Activated CD8-positive, alpha-beta memory T cell treated with anti-CD3 and anti-CD28 coated beads, Interleukin-2, amount 50 U/mL, for 24 hours (primary cell): Measurements from ENCODE around the gene CCN5.
"Not testable (repeated sequence)": the region's sequence is repeated elsewhere in the genome, so short reads cannot be mapped to it uniquely, and the experiment has no call there.

Experiments
- DNase-seq: peaks from one replicate; pipeline ENCODE4 v3.0.0-alpha.2; 2020; ENCODE audit errors: extremely low read depth

Gene CCN5, protein sequence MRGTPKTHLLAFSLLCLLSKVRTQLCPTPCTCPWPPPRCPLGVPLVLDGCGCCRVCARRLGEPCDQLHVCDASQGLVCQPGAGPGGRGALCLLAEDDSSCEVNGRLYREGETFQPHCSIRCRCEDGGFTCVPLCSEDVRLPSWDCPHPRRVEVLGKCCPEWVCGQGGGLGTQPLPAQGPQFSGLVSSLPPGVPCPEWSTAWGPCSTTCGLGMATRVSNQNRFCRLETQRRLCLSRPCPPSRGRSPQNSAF

DNA sequence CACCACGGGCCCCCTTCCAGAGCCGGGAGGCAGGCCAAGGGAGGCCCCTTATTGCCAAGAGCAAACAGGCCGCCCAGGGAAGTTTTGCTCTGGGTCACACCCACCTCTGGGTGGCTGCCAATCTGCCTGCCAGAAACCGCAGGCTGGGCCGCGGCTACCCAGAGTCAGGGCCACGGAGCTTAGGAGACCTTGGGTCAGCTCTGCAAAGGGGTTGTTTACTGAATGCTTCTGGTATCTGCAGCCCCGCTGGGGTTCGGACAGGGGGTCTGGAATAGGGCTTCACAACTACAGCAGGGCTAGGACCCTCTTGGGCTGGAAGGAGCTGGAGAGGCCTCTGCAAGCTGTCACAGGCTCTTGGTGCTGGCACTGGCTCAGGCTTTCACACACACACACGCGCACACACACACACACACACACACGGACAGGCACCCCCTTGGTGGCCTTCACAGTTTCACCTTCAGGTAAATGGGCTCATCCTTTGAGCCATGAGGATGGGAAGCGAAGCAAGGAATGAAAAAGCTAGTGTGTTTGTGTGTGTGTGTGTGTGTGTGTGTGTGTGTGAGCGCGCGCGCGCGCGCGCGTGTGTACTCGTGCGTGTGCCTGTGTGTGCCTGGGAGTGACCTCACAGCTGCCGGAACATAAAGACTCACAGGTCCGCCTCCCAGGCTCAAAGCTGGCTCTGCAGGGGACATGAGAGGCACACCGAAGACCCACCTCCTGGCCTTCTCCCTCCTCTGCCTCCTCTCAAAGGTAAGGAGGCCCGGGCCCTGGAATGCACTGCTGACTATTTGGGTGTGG lies at the start of gene CCN5:
Gene CCN5 (plus strand): TSS at position 669 of the 798 bp plus-strand sequence. CDS start 22 bp downstream, at position 691.
- DNase-seq: no peak

DNA sequence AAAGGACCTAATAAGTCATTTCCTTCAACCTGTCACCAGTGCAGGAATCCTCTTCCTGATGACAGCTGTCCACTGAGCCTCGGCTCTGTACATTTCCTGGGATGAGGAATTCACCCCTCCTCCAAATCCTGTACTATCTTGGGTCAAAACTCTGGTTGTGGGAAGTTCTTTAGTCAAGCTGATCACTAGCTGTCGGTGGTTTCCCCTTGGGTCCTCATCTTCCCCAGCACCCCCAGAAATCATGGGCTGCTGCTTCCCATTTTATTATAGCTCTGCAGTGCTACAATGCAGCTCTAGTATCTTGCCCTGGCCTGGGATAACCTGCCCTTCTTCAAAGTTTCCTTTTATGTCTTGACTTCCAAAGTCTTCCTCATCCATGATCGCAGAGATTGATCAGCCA lies 49.1 kb upstream of the CCN5 start:
- DNase-seq: no peak

DNA sequence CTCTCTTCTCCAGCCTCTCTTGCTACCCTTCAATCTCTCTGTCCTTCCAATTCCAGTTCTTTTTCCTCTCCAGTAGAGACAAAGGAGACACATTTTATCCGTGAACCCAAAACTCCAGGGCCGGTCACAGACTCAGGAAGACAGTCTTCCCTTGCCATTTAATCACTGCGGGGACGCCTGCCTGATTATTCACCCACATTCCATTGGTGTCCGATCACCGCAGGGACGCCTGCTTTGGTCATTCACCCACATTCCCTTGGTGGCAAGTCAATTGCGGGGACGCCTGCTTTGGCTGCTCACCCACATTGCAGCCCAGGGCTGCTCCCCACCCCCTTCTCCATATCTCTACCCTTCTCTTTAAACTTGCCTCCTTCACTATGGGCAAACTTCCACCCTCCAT lies 44.3 kb upstream of the CCN5 start:
- DNase-seq: not testable (repeated sequence)

DNA sequence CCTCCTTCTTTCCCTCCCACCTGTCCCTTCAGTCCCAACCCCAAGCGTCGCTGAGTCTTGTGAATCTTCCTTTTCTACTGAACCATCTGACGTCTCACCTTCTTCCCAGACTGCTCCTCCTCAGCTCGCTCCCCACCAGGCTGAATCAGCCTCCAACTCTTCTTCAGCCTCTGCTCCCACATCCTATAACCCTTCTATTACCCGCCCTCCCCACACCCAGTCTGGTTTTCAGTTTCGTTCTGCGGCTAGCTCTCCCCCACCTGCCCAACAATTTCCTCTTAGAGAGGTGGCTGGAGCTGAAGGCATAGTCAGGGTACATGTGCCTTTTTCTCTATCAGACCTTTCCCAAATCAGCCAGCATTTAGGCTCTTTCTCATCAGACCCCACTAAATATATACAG lies 43.6 kb upstream of the CCN5 start:
- DNase-seq: not testable (repeated sequence)

DNA sequence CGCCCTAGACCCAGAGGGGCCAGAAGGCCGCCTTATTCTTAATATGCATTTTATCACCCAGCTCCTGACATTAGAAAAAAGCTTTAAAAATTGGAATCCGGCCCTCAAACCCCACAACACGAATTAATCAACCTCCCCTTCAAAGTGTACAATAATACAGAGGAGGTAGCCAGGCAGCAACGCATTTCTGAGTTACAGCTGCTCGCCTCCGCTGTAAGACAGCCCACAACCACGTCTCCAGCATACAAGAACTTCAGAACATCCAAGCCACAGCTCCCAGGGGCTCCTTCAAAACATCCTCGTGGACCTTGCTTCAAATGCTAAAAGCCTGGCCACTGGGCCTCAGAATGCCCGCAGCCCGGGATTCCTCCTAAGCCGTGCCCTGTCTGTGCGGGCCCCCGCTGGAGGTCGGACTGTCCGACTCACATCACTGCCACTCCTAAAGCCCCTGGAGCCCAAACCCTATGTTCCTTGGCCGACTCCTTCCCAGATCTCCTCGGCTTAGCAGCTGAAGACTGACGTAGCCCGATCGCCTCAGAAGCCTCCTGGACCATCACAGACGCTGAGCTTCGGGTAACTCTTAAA lies 42.8 kb upstream of the CCN5 start:
- DNase-seq: not testable (repeated sequence)

DNA sequence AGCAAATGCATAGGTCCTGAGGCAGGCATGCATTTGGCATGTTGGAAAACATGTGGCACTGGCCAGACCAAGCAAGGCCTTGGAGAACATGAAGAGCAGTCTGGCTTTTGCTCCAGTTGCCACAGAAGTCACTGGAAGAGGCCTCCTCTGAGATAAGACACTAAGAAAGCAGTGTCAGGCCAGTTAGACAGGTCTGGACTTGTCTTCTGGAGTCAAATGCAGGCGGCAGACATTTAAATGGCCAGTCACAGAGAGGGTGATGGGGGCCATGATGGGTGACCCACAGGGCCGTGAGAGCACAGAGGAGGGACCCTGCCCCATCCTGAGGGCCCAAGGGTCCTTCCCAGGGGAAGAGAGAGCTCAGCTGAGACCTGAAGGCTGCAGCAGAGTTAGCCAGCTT lies 36.9 kb upstream of the CCN5 start:
- no peak for DNase-seq

DNA sequence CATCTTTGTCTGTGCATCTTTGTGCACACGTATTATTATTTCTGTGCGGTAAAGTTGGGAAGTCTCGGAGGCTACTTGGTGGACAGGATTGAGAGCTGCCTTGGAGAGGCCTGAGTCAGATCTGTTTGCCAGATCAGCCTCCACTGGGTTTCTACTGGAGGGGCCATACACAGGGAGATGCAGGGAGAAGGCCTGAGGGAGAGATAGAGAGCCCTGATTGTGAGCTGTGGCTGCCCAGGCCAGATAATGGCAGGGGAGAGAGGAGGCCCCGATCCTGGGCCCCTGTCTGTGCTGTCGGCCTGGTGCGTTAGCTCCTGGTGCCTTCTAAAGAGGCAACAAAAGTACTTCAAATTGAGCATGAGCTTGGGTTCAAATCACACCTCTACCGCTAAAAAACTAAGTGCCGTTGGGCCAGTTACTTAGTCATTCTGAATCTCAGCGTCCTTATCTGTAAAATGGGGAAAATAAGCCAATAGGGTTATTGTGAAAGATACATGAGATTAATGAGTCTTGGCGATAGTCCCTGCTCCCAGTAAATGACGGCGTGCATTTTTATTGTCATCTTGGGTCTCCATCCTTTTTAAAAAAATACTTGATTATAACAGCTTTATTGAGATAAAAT lies 36.1 kb upstream of the CCN5 start:
- no peak for DNase-seq

DNA sequence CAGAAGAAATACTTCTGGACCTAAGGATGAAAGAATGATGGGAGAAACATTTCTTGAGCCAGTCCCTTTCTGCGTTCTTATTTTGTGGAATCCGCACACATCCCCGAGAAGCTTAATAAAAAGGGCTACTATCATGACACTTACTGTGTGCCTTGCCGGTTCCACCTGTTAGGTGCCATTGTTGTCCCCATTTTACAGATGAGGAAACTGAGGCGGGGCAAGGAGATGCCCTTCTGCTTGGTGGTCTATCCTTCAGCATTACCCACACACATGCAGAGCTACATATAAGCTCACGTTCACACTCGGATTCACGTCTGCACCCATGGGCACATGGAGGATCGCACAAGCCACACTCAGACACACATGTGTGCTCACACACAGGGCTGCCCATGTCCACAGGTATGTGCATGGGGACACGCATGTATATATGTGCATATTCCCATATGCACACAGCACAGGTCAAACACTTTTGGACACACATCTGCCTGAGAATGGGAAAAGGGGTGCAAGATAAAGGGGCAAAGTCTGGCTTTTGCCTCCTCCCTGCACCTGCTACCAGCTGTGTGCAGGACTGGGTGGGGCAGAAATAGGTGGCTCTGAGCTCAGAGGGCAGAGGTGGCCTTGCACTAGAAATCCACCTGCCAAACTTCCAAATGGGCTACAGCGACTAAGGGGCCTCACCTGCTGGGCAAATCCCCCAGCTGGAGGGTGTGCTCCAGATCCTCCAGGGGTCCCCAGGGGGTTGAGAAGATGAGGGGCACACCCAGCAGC lies 33.2 kb upstream of the CCN5 start:
- DNase-seq: no peak

DNA sequence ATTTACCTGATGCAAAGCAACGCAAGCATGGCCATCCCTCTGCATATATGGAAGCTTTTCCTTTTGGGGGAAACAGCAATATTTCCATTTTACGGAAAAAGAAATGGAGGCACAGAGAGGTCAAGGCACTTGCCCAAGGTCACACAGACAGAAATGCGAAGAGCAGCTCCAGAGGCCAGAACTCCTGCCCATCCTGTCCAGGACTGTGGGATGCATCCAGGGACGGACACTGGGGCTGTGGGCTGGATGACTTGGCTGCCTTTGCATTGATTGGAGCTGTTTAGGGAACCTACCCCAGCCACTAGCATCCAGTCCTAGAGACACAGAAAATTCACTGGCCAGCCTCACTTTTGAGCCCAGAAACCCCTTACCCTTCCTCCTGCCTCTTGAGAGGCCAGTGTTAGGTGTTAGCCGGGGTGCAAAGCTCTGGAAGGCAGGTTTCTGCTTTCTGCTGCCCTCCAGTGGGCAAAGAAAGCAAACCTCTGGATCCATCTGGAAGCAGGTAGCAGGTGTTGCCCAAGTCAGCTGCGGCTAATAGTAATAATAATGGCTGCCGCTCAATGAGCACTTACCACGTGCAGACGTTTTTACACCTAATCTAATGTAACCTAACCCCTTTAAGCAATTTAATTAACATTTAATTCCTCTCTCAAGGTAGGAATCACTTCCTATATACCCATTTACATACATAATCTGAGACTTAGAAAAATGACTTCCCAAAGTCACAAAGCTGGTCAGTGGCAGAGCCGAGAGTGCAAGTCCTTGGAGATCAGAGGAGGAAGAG lies 31.7 kb upstream of the CCN5 start:
- DNase-seq: no peak

DNA sequence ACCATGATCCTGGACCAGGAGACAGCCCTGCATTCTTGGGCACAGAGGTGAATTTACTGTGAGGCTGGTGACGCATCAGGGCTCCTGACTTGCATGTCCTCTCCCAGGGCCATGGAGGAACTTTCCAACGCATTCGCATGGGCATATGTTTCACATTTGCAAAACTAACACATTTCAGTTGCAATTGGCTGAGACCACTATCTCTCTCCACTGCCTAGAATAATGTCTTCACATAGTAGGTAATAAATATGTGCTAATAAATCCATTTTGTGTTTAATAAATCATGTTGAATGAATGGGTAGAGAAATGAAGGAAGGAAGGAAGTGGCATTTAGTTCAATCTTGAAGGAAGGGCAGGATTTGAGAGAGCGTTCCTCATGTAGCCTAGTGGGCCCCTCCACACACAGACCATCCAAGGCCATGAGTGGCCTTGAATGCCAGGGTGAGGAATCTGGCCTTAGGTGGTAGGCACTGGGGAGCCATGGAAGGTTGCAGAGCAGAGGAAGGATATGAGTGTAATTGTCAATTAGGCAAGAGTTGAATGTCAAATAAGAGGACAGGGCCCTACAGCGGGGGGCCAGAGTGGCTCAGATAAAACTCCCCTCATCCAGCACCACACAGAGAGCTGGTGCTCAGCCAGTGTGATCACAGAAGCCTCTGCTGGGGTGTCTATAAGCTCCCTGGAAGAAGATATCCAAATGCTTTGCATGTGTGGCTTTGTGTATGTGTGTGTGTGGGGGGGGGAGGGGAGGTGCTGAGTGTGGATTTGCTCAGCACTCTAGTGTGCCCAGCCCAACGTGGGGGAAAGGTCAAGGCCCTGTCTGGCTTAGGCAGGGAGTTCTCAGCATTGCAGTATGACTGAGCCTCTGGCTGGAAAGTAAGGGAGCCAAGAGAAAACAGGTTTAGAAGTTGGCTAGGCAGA lies 30.9 kb upstream of the CCN5 start:
- DNase-seq: no peak

DNA sequence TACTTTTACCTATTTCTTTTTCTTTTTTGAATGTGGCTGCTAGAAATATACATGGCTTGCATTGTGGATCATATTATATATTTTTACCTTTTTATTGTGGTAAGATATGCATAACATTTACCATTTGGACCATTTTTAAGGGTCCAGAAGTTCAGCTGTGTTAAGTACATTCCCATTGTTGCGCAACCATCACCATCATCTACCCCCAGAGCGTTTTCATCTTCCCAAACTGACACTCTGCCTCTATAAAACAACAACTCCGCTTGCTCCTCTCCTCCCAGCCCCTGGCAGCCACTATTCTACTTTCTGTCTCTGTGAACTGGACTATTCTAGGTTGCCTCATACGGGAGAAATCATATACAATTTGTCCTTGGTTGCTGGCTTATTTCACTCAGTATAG lies 28.2 kb upstream of the CCN5 start:
- DNase-seq: no peak

DNA sequence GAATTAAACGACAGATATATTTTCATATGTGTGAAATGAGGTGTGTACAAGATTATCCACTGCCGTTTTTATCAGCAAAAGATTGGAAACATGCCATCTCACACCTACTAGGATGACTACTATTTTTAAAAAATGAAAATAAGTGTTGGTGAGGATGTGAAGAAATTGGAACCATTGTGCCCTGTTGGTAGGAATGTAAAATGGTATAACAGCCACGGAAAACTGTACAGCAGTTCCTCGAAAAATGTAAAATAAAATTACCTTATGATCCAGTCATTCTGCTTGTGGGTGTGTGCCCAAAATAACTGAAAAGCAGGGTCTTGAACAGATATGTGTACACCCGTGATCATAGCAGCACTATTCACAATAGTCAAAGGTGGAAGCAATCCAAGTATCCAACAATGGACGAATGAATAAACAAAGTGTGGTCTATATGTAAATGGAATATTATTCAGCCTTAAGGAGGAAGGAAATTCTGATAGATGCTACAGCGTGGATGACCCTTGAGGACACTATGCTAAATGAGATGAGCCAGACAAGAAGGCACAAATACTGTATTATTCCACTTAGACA lies 27.0 kb upstream of the CCN5 start:
- no peak for DNase-seq

DNA sequence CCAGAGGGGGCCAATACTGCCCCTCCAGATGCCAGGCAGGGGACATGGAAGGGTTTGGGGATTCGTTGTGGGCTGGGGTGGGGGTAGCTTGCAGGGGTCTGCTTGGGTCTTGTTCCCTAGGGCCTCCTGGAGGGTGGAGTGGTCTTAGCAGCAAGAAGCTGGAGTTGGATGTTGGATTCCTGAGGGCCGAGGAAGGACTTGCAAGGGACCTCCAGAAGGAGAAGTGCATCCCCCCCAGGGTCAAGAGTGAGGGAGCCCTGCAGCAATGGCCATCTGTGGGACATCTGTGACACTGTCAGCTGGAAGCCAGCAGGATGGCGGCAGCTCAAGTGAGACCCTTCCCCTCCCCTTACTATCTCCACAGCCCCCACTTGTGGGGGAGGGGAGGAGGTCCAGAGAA lies 25.4 kb upstream of the CCN5 start:
- DNase-seq: no peak

DNA sequence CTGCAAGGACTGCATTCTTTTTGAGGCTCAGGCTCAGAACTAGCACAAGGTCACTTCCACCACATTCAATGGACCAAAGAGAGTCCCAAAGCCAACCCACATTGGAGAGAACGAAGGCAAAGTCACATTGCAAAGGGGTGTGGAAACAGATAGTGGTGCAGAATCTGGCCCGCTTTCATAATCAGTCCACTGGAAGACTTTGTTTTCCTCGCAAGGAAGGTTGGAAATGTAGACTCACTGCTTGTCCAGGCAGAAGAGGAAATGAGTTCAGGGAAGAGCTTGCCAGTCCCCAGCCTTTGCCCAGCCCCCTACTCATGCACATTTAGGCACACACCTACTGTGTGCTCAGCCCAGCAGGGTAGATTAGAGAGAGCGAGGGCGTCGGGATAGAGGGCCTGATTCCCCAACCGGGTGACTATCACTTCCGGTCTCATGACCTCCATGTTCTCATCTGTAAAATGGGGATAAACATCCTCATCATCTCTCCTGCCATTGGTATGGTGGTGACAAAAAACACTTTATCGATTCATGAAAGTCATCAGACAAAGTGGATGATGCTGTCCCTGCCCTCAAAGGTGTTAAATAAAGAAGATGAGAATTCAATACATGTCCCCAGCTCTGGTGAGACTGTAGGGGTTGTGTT lies 24.3 kb upstream of the CCN5 start:
- no peak for DNase-seq

DNA sequence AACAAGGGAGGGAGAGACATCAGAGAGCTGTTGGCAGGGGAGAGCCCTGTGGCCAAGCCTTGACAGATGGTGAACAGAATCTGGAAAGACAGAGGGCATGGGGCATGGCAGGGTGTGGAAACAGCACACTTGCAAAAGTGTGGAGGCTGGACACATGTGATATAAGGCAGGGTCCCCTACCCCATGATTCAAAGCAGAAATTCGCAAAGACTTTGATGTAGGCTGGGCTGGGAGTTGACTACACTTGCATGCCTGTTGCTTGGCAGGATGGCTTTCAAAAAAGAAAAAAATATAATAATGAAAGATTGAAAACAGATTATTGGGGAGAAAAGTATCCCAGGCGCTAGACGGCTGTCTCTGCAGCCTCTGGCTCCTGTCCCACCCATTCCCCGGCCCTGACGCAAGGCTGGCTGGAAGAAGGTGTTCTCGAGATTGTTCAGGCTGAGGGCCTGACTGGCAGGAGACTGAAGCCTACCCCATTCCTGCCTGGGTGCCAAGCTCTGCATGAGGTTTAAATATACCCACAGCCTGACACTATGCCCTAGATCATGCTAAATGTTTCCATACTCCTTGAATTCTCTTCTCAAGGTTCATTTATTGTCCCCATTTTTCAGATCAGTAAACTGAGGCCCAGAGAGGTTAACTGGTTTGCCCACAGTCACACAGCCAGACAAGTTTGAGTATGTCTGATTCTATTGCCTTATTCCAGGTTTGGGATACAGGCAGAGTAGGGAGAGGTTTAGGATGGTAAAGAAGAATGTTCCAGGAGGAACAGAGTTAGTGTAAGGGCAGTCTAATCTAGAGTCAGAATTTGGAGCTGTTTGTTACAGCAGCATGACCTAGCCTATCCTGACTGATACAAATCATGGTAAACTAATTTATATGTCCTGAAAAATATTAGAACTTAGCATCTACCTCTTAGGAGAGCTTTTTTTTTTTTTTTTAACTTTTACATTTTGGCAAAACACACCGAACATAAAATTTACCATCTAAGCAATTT lies 23.4 kb upstream of the CCN5 start:
- DNase-seq: no peak

DNA sequence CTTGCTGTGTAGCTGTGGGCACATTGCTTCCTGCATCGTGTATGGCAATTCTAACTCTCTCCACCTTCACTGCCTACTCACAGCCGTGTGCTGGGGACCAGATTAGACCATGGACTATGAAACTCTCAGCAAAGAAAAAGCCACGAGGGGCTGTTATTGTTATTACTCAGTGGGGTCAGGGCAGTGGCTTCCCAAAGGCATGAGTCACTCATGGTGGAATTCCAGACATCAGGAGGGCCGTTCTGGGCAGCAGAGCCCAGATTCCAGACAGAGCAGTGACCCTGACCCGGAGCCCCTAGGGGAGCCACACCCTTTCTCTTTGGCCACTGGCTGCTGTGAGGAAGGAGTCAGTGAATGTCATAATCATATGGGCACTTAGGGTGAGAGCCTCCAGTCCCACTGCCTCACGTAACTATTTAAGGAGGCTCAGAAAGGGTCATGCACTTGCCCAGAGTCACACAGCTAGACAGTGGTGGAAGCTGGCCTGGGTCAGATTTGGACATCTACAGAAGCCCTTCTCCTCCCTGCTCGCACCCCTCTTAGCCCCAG lies 22.2 kb upstream of the CCN5 start:
- no peak for DNase-seq

DNA sequence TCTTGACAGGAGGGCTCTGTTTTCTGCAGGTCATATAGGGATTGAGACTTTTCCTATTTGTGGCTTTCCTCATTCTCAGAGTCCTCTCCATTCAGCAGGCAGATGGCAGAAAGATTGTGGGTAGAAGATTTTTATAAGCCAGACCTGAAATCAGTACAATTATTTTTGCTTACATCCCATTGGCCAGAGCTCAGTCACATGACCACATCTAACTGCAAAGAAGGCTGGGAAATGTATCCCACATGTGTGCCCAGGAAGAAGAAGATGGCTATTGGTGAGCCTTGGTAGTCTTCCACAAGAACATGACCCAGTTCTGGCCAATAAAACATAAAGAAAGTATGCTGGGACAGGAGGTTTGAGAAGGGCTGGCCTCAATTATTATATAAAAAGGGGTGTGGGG lies 21.5 kb upstream of the CCN5 start:
- DNase-seq: no peak

DNA sequence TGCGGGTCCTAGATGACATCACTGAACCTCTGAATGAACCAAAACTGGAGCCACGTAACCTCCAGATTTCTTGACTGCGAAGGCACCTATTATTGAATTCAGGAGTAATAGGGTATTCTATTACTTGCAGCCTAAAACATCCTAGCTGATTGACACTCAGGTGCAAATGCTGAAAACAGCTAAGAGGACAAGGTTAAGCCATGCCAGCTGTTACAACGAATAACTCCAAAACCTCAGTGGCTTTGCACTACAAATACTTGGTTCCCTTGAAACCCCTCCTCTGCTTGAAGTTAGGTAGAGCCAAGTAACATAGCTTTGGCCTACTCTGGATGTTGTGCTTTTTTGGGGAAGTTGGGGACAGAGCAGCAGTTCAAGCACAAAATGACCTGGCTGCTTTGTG lies 21.0 kb upstream of the CCN5 start:
- no peak for DNase-seq
